Measurements from ENCODE around the gene KAZN.

DNA sequence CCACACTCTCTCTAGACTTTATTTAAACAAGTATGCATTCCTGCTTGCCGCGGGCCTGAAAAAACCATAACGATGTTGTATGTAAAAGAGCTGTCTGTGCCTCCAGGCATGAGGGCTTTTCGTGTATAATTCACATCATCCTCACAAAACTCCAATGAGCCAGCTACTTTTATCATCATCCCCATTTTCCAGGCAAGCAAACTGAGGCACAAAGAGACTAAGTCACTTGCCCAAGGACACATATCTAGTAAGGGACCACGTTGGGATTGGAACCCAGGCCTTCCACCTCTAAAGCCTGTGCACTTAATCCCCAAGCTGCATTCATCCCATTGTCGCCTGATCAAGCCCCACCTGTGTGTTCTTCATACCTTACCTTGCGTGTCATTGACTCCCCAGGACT is 226.9 kb downstream of the KAZN start:
- TF ChIP-seq NR3C1 (IDR thresholded peaks at IDR 0.05) (no peak), ZFP36 (IDR thresholded peaks at IDR 0.05; ENCODE audit: borderline replicate concordance, partially characterized antibody) (no peak), POLR2AphosphoS2 (conservative IDR thresholded peaks at IDR 0.05; ENCODE audit: low read length) (no peak), CEBPB (IDR thresholded peaks at IDR 0.05) (no peak), CHD2 (IDR thresholded peaks at IDR 0.05; ENCODE audit: low read length, partially characterized antibody) (no peak), RCOR1 (IDR thresholded peaks at IDR 0.05; ENCODE audit: low read depth, low read length) (no peak), HOXB5 (CRISPR knock-in tag; IDR thresholded peaks at IDR 0.05) (no peak)
- TF ChIP-seq, protein P1, sequence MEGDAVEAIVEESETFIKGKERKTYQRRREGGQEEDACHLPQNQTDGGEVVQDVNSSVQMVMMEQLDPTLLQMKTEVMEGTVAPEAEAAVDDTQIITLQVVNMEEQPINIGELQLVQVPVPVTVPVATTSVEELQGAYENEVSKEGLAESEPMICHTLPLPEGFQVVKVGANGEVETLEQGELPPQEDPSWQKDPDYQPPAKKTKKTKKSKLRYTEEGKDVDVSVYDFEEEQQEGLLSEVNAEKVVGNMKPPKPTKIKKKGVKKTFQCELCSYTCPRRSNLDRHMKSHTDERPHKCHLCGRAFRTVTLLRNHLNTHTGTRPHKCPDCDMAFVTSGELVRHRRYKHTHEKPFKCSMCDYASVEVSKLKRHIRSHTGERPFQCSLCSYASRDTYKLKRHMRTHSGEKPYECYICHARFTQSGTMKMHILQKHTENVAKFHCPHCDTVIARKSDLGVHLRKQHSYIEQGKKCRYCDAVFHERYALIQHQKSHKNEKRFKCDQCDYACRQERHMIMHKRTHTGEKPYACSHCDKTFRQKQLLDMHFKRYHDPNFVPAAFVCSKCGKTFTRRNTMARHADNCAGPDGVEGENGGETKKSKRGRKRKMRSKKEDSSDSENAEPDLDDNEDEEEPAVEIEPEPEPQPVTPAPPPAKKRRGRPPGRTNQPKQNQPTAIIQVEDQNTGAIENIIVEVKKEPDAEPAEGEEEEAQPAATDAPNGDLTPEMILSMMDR (IDR thresholded peaks at IDR 0.05): no peak
- TF ChIP-seq, protein P2, sequence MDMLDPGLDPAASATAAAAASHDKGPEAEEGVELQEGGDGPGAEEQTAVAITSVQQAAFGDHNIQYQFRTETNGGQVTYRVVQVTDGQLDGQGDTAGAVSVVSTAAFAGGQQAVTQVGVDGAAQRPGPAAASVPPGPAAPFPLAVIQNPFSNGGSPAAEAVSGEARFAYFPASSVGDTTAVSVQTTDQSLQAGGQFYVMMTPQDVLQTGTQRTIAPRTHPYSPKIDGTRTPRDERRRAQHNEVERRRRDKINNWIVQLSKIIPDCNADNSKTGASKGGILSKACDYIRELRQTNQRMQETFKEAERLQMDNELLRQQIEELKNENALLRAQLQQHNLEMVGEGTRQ (IDR thresholded peaks at IDR 0.05): no peak

Measured in A549 (cell line).